Lower lobe of right lung (tissue), 2 donors: ENCODE results near the gene SDC4. TPM values are rescaled to one million over a fixed set of nuclear protein-coding genes. Genes with fewer than 3 reads are reported as not detected.

Experiments
- ATAC-seq, 2 donors: fragments of 200-7000 bp; cut with Tn5 transposase; one replicate each; pipeline ENCODE4 v1.9.1; 2020 to 2022; ENCODE audit warnings: mild to moderate bottlenecking in 2 of 2, moderate library complexity in 2 of 2
- DNase-seq: peaks from one replicate; pipeline ENCODE4 v3.0.0-alpha.2; 2020
- H3K27ac ChIP-seq: fragments of 200-600 bp; one replicate; pipeline ENCODE4 v1.8.0; 2022
- H3K27me3 ChIP-seq: fragments of 200-600 bp; one replicate; pipeline ENCODE4 v1.8.0; 2022; ENCODE audit warnings: low read depth
- H3K36me3 ChIP-seq: fragments of 200-600 bp; one replicate; pipeline ENCODE4 v1.8.0; 2022; ENCODE audit warnings: mild to moderate bottlenecking
- H3K4me1 ChIP-seq: fragments of 200-600 bp; one replicate; pipeline ENCODE4 v1.8.0; 2022
- H3K4me3 ChIP-seq: fragments of 200-600 bp; one replicate; pipeline ENCODE4 v1.8.0; 2022; ENCODE audit warnings: mild to moderate bottlenecking
- H3K9me3 ChIP-seq: fragments of 200-600 bp; one replicate; pipeline ENCODE4 v1.8.0; 2022
- CTCF ChIP-seq: fragments of 200-600 bp; IDR thresholded peaks from one replicate; pipeline ENCODE4 v1.8.0; 2022; ENCODE audit warnings: antibody characterized with exemption, mild to moderate bottlenecking
- intact Hi-C: fragments of 100-400 bp; cut with DNase I; formaldehyde crosslinking; loops from one replicate; pipeline ENCODE4 v1.11.0; 2022
- total RNA-seq: library from RNA; stranded (reverse); fragmentation: NEBNext Ultra II Directional; extraction: Animal tissue kit (Norgen Biotek cat#: 25700); gene quantifications from one replicate; pipeline ENCODE4 v1.2.1, GENCODE V29; 2021
- donor health status: DM: no; HTN: yes; CAD: no; lungs with severe emphysema.

SDC4 gene
- total RNA-seq, 1 donor from 2014 or later = 259 TPM

- Histone ChIP-seq H3K27me3 (no peaks in the 10 kb centered on the region), H3K4me1 (peaks cover 74% of the 10 kb centered on the region), H3K36me3 (peaks cover 37% of the 10 kb centered on the region), H3K9me3 (no peaks in the 10 kb centered on the region), H3K27ac (peak overlapping the region; percentile 92), H3K4me3 (peak overlapping the region; percentile 87)
- intact Hi-C loops = no loop called here
- DNase-seq (no peak), ATAC-seq (no peak)
- TF ChIP-seq CTCF = no peak
Observed at GRCh38 chr20:45363611-45364492, 15.6 kb upstream of the SDC4 start.

DNA sequence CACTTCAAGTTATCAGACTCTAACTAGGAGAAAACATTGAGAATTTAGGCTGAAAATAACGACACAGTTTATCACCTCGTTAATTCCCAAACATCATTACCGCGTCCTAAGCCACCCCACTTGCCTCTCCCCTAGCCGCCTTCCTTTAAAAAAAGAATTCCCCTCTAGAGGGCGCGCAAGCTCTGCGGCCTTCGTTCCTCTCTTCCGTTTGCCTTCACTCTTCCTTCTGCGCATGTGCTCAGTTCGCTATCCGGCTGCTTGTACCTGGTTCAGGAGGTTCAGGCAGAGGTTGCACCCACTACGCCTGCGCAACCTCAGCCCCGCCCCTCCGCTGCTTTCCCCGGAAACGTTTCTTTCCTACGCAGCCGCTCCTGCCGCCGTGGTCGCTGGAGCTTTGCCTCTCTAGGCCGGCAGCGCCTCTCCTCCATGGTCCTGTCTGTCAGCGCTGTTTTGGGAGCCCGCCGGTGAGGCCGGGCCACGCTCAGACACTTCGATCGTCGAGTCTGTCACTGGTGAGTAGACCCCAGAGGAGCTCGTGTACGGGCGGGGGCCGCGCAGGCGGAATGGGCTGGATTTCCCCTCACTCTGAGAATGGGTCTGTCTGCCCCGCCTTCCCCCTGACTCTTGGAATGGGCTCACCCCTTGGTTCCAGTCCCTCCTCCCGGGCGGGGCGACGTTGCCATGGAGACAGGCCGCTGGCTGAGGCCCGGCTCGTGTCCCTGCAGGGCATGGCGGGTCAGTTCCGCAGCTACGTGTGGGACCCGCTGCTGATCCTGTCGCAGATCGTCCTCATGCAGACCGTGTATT lies 14.8 kb upstream of the SDC4 start, which contains the start of gene SYS1:
Gene SYS1, plus strand, starts transcription at position 353 of the 807 bp plus-strand sequence. Its CDS starts 376 bp downstream, at position 729.
- ATAC-seq (peak; percentile 90 to 93), DNase-seq (peak; percentile 99)
- Histone ChIP-seq H3K36me3 (peaks cover 29% of the 10 kb centered on the region), H3K4me3 (peak within 1 kb of the TSS; percentile 87), H3K27me3 (no peaks in the 10 kb centered on the region), H3K27ac (peak within 1 kb of the TSS; percentile 92), H3K9me3 (no peaks in the 10 kb centered on the region), H3K4me1 (peaks cover 74% of the 10 kb centered on the region)
- peak; percentile 89 for TF ChIP-seq CTCF
- intact Hi-C loops = no loop called here

DNA sequence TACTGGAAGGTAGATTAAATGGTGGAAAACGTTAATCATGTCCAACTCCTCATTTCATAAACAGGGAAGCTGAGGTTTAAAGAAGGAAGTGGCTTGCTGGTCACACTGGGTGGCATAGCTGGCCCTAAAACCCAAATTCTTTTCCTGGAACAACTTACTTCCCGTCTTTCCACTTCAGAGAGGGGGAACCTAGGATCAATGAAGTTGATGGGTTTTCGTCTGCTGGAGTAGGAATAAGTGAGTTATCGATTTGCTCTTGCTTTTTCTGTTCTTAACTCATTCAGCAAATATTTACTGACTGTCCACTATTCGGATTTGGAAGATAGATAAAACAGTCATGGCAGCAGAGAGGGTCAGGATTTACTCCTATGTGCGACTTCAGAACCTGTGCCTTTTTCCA lies 13.6 kb upstream of the SDC4 start:
- intact Hi-C loops = no loop called here
- no peaks in the 10 kb centered on the region for H3K9me3 ChIP-seq
- peak overlapping the region; percentile 92 for H3K27ac ChIP-seq
- H3K4me3 ChIP-seq = peak overlapping the region; percentile 87
- DNase-seq (no peak), ATAC-seq (no peak)
- no peak for TF ChIP-seq CTCF
- no peaks in the 10 kb centered on the region for H3K27me3 ChIP-seq
- H3K4me1 ChIP-seq = peaks cover 73% of the 10 kb centered on the region
- peaks cover 17% of the 10 kb centered on the region for H3K36me3 ChIP-seq

- ATAC-seq = peak in 1 of 2 donors; percentile 27
- Histone ChIP-seq H3K36me3 (no peaks in the 10 kb centered on the region), H3K4me3 (no peak overlapping the region), H3K27me3 (no peaks in the 10 kb centered on the region), H3K27ac (peak overlapping the region; percentile 92), H3K9me3 (no peaks in the 10 kb centered on the region), H3K4me1 (peaks cover 64% of the 10 kb centered on the region)
- DNase-seq = no peak
- intact Hi-C loops = no loop called here
- TF ChIP-seq CTCF = no peak
Observed at GRCh38 chr20:45359406-45360148, 11.4 kb upstream of the SDC4 start.

GRCh38 chr20:45359069-45359405 lies 10.8 kb upstream of the SDC4 start:
- Histone ChIP-seq H3K36me3 (no peaks in the 10 kb centered on the region), H3K27me3 (no peaks in the 10 kb centered on the region), H3K9me3 (no peaks in the 10 kb centered on the region), H3K4me3 (no peak overlapping the region), H3K4me1 (peaks cover 62% of the 10 kb centered on the region), H3K27ac (peak overlapping the region; percentile 92)
- DNase-seq (peak; percentile 81), ATAC-seq (peak; percentile 57 to 68)
- TF ChIP-seq CTCF = no peak
- intact Hi-C loops = no loop called here
